Caco-2 (cell line): Measurements from ENCODE around the gene DMXL2. TPM values are rescaled to one million over a fixed set of nuclear protein-coding genes. Genes with fewer than 3 reads are reported as not detected.

Experiments used
- BruUV-seq: library from RNA; stranded (reverse); fragments of 400-500 nt; replicated peaks from 2 replicates; lab custom pipeline; 2021; lab: Mats Ljungman, UMichigan
- CTCF ChIA-PET: fragments of 300-600 bp; sonication (Branson Sonifier 250); formaldehyde crosslinking; loops from one replicate; lab custom pipeline; 2022; ENCODE audit warnings: antibody characterized with exemption; lab: Charles Lee
- POLR2A ChIA-PET: fragments of 300-600 bp; sonication (Branson Sonifier 250); formaldehyde crosslinking; loops from one replicate; lab custom pipeline; 2022; ENCODE audit warnings: antibody characterized with exemption; lab: Charles Lee
- DNase-seq, 2 experiments: peaks; one replicate each; pipeline versions ENCODE4 v3.0.0 to v3.0.0-alpha.2; 2020 to 2022
- H3K27me3 ChIP-seq: replicated peaks from 2 replicates; pipeline ENCODE4 v1.6.0; 2011; ENCODE audit warnings: low read length; ENCODE audit not compliant: control insufficient read depth, insufficient read depth
- H3K36me3 ChIP-seq: 2 replicates; pipeline ENCODE4 v1.5.1; 2011; ENCODE audit warnings: low read length; ENCODE audit not compliant: control insufficient read depth, insufficient read depth
- H3K4me1 ChIP-seq: fragments of 250-450 bp; sonication (Bioruptor Pico); 2 replicates; pipeline ENCODE4 v1.5.1; 2020; ENCODE audit warnings: mild to moderate bottlenecking
- H3K4me3 ChIP-seq: 2 replicates; pipeline ENCODE4 v1.5.1; 2011; ENCODE audit warnings: low read depth, mild to moderate bottlenecking, control low read depth, low read length
- H3K9me3 ChIP-seq: fragments of 250-450 bp; sonication (Bioruptor Pico); 2 replicates; pipeline ENCODE4 v1.5.1; 2020; ENCODE audit warnings: mild to moderate bottlenecking, moderate library complexity
- H3K27ac Mint-ChIP-seq: one replicate; pipeline ENCODE4 v1.8.0; 2022; ENCODE audit warnings: mixed read lengths; ENCODE audit not compliant: unreplicated experiment
- H3K27me3 Mint-ChIP-seq: one replicate; pipeline ENCODE4 v1.8.0; 2022; ENCODE audit warnings: mixed read lengths; ENCODE audit not compliant: insufficient read depth, unreplicated experiment
- H3K36me3 Mint-ChIP-seq: one replicate; pipeline ENCODE4 v1.8.0; 2022; ENCODE audit warnings: mild to moderate bottlenecking, mixed read lengths; ENCODE audit not compliant: insufficient read depth, unreplicated experiment
- H3K4me1 Mint-ChIP-seq: one replicate; pipeline ENCODE4 v1.8.0; 2022; ENCODE audit warnings: low read depth, mixed read lengths; ENCODE audit not compliant: unreplicated experiment
- H3K4me3 Mint-ChIP-seq: one replicate; pipeline ENCODE4 v1.8.0; 2022; ENCODE audit warnings: mild to moderate bottlenecking, moderate library complexity, mixed read lengths; ENCODE audit not compliant: unreplicated experiment
- H3K9me3 Mint-ChIP-seq: one replicate; pipeline ENCODE4 v1.8.0; 2022; ENCODE audit warnings: mixed read lengths; ENCODE audit not compliant: unreplicated experiment
- CTCF ChIP-seq, 2 experiments: fragments of 200-600 bp in 1 of 2; IDR thresholded peaks; 1 replicate in 1 of 2; 2 replicates in 1 of 2; pipeline versions ENCODE4 v1.5.1 to v1.8.0; 2011 to 2022; ENCODE audit warnings: antibody characterized with exemption in 1 of 2, control low read depth in 1 of 2, inconsistent platforms in 1 of 2, low read depth in 1 of 2, low read length in 1 of 2, mild to moderate bottlenecking in 1 of 2, moderate library complexity in 1 of 2; ENCODE audit not compliant: insufficient read depth in 1 of 2, severe bottlenecking in 1 of 2, unreplicated experiment in 1 of 2
- intact Hi-C: fragments of 100-400 bp; cut with micrococcal nuclease; formaldehyde crosslinking; loops from one replicate; pipeline ENCODE4 v1.10.0; 2022; ENCODE audit not compliant: unreplicated experiment
- total RNA-seq: library from RNA; stranded (reverse); gene quantifications from 2 replicates; pipeline ENCODE4 v1.2.3, GENCODE V29; 2022

The DMXL2 gene
- total RNA-seq, 1 experiment from 2014 or later: 7.5 TPM

- CTCF ChIA-PET: no interaction called here
- Mint-ChIP-seq H3K36me3 (no peaks in the 10 kb centered on the region), H3K9me3 (no peaks in the 10 kb centered on the region), H3K27me3 (no peaks in the 10 kb centered on the region), H3K27ac (no peak overlapping the region), H3K4me1 (no peaks in the 10 kb centered on the region), H3K4me3 (no peak overlapping the region)
- Histone ChIP-seq H3K4me3 (no peak overlapping the region), H3K4me1 (no peaks in the 10 kb centered on the region), H3K36me3 (no peaks in the 10 kb centered on the region), H3K9me3 (no peaks in the 10 kb centered on the region), H3K27me3 (no peaks in the 10 kb centered on the region)
- BruUV-seq: no TSS peak
- DNase-seq: no peak
- POLR2A ChIA-PET: no interaction called here
- intact Hi-C loops: no loop called here
- no peak for TF ChIP-seq CTCF (IDR thresholded peaks at IDR 0.05; ENCODE audit: insufficient read depth in 1 of 2, low read depth in 1 of 2, low read length in 1 of 2, severe bottlenecking in 1 of 2, unreplicated experiment in 1 of 2)
Measured at GRCh38 chr15:51414256-51414860, 208.2 kb downstream of the DMXL2 start.

- BruUV-seq: no TSS peak
Measured at GRCh38 chr15:51405693-51406523, 216.7 kb downstream of the DMXL2 start.

More at GRCh38 chr15:51405693-51406523, 216.7 kb downstream of the DMXL2 start:
- H3K9me3 Mint-ChIP-seq: no peaks in the 10 kb centered on the region
- H3K36me3 Mint-ChIP-seq: peaks cover 3% of the 10 kb centered on the region
- H3K4me1 ChIP-seq: no peaks in the 10 kb centered on the region
- no peak overlapping the region for H3K4me3 Mint-ChIP-seq
- H3K4me1 Mint-ChIP-seq: no peaks in the 10 kb centered on the region
- no peaks in the 10 kb centered on the region for H3K9me3 ChIP-seq
- TF ChIP-seq CTCF (IDR thresholded peaks at IDR 0.05; ENCODE audit: insufficient read depth in 1 of 2, low read depth in 1 of 2, low read length in 1 of 2, severe bottlenecking in 1 of 2, unreplicated experiment in 1 of 2): no peak
- CTCF ChIA-PET: no interaction called here
- H3K27me3 Mint-ChIP-seq: no peaks in the 10 kb centered on the region
- H3K4me3 ChIP-seq: no peak overlapping the region
- H3K27me3 ChIP-seq: no peaks in the 10 kb centered on the region
- POLR2A ChIA-PET: no interaction called here
- no peak for DNase-seq
- H3K27ac Mint-ChIP-seq: no peak overlapping the region
- intact Hi-C loops: no loop called here
- H3K36me3 ChIP-seq: no peaks in the 10 kb centered on the region
